ENCODE data around the gene HEBP2.

Gene HEBP2

GRCh38 chr6:138455746-138456400 lies 51.9 kb downstream of the HEBP2 start:
- no peak for DNase-seq

- no peak for DNase-seq
Observed at GRCh38 chr6:138456401-138456790, 52.4 kb downstream of the HEBP2 start.

GRCh38 chr6:138461647-138462046 lies 57.6 kb downstream of the HEBP2 start:
- DNase-seq = no peak

- no peak for DNase-seq
Observed at GRCh38 chr6:138464085-138464484, 60.1 kb downstream of the HEBP2 start.

GRCh38 chr6:138465007-138465645 lies 61.1 kb downstream of the HEBP2 start:
- DNase-seq = no peak

GRCh38 chr6:138467901-138468300 lies 63.9 kb downstream of the HEBP2 start:
- no peak for DNase-seq

- DNase-seq = no peak
Observed at GRCh38 chr6:138468320-138469015, 64.4 kb downstream of the HEBP2 start.

All from NCI-H2171 treated with DMSO at 0.1 percent for 48 hours (cell line).